Heart left ventricle (tissue), 13 donors: Measurements from ENCODE around the gene CELSR1.

ENCODE experiments used
- CTCF ChIP-seq, 12 donors: fragments of 200-600 bp; sonication (generic) in 4 of 12; IDR thresholded peaks; one replicate each; pipeline versions ENCODE4 v1.5.0 to v1.8.0; 2018 to 2022; ENCODE audit warnings: antibody characterized with exemption in 12 of 12, mild to moderate bottlenecking in 5 of 12
- POLR2A ChIP-seq, 2 donors: fragments of 450-650 bp; IDR thresholded peaks; one replicate each; pipeline ENCODE4 v1.6.1; 2017; ENCODE audit warnings: antibody characterized with exemption in 2 of 2, mild to moderate bottlenecking in 2 of 2, moderate library complexity in 2 of 2
- donor health status: ischemic (EF 13 %, LVEDD 7.1; RV severe dilation, severe dysfunction).
- donor health status: DM: no; HTN: yes; CAD: no.
- donor health status: DM: no; HTN: no; CAD: no.
- donor health status: ischemic (EF 25% LVEDD 6.9; RV normal size, moderate dysfunction).
- donor health status: ischemic (EF 25% LVEDD 5.7; RV mildly dilated, moderate dysfunction).
- donor health status: ischemic (EF 35%, LVEDD 5.7; RV mildly dilated, moderate dysfunction).
- donor health status: nonischemic (EF 11% LVEDD 7.7; RV severe dilation, severe dysfunction).
- donor health status: DM: yes; HTN: yes; CAD: no.
- donor health status: PGD.
- donor health status: ischemic (EF 29% LVEDD 5.4; RV normal size, mild dysfunction).
- donor health status: nonischemic (EF 23%, LVEDD 6.1; RV moderate dilation, normal function).

- no peak for TF ChIP-seq CTCF (IDR thresholded peaks at IDR 0.05)
- no peak for TF ChIP-seq POLR2A (IDR thresholded peaks at IDR 0.05)
Observed at GRCh38 chr22:46453006-46453828, 84.2 kb downstream of the CELSR1 start.
